NCI-H748 (cell line): ENCODE results near the gene ZNF385D.
"Not testable (repeated sequence)": the region's sequence is repeated elsewhere in the genome, so short reads cannot be mapped to it uniquely, and the experiment has no call there.

Experiments used
- DNase-seq: peaks from one replicate; lab custom pipeline; 2025; ENCODE audit not compliant: unreplicated experiment; lab: John Stamatoyannopoulos, UW

Gene ZNF385D

GRCh38 chr3:21392526-21392925 lies 358.5 kb downstream of the ZNF385D start:
- no peak for DNase-seq

GRCh38 chr3:21390856-21391255 lies 360.2 kb downstream of the ZNF385D start:
- DNase-seq: no peak

GRCh38 chr3:21390136-21390535 lies 360.9 kb downstream of the ZNF385D start:
- no peak for DNase-seq

- DNase-seq: not testable (repeated sequence)
Measured at GRCh38 chr3:21387142-21387826, 363.7 kb downstream of the ZNF385D start.

- not testable (repeated sequence) for DNase-seq
Measured at GRCh38 chr3:21378036-21378435, 373.0 kb downstream of the ZNF385D start.

GRCh38 chr3:21377071-21377769 lies 373.8 kb downstream of the ZNF385D start:
- DNase-seq: no peak

- no peak for DNase-seq
Measured at GRCh38 chr3:21372316-21372715, 378.7 kb downstream of the ZNF385D start.
